HepG2 (cell line): ENCODE data around the gene ITCH. TPM values are rescaled to one million over a fixed set of nuclear protein-coding genes. Genes with fewer than 3 reads are reported as not detected.

Experiments used
- ARID4A ChIP-seq: sonication (generic); formaldehyde crosslinking; IDR thresholded peaks from 2 replicates; pipeline ENCODE4 v1.5.0; 2020; ENCODE audit warnings: mild to moderate bottlenecking, missing genetic modification reagents, borderline replicate concordance
- ATF3 ChIP-seq: sonication (generic); formaldehyde crosslinking; IDR thresholded peaks from 2 replicates; pipeline ENCODE4 v1.4.0; 2020; ENCODE audit warnings: missing genetic modification reagents
- ATF5 ChIP-seq: sonication (generic); formaldehyde crosslinking; IDR thresholded peaks from 2 replicates; pipeline ENCODE4 v1.4.0; 2020; ENCODE audit warnings: mild to moderate bottlenecking, low read depth, missing genetic modification reagents
- BCL6 ChIP-seq: IDR thresholded peaks from 2 replicates; pipeline ENCODE4 v1.6.1; 2016; ENCODE audit warnings: missing genetic modification reagents, missing compliant biosample characterization
- CBFB ChIP-seq: sonication (generic); formaldehyde crosslinking; IDR thresholded peaks from 2 replicates; pipeline ENCODE4 v1.4.0; 2020; ENCODE audit warnings: missing genetic modification reagents
- CENPT ChIP-seq: sonication (generic); formaldehyde crosslinking; IDR thresholded peaks from 2 replicates; pipeline ENCODE4 v1.8.0; 2022; ENCODE audit warnings: low read depth, mild to moderate bottlenecking, moderate library complexity, missing genetic modification reagents
- CHD2 ChIP-seq: IDR thresholded peaks from 2 replicates; pipeline ENCODE4 v1.6.1; 2011; ENCODE audit warnings: low read depth, low read length, improper control_type of control experiment
- DNMT3B ChIP-seq: conservative IDR thresholded peaks from 2 replicates; pipeline ENCODE4 v1.6.1; 2016; ENCODE audit warnings: missing biosample characterization, control low read depth
- DR1 ChIP-seq: sonication (generic); formaldehyde crosslinking; IDR thresholded peaks from 2 replicates; pipeline ENCODE4 v1.8.0; 2021; ENCODE audit warnings: mild to moderate bottlenecking, missing genetic modification reagents, inconsistent platforms
- EED ChIP-seq: sonication (generic); formaldehyde crosslinking; IDR thresholded peaks from 2 replicates; pipeline ENCODE4 v1.5.0; 2020; ENCODE audit warnings: mild to moderate bottlenecking, missing genetic modification reagents
- HNRNPK ChIP-seq: fragments of 200-400 bp; formaldehyde crosslinking; IDR thresholded peaks from 2 replicates; pipeline ENCODE4 v1.6.1; 2018; ENCODE audit warnings: low read length, low read depth, moderate library complexity, mild to moderate bottlenecking; ENCODE audit not compliant: poor library complexity, severe bottlenecking
- JUNB ChIP-seq: sonication (generic); formaldehyde crosslinking; IDR thresholded peaks from 2 replicates; pipeline ENCODE4 v1.8.0; 2022; ENCODE audit warnings: missing genetic modification reagents, mild to moderate bottlenecking, borderline replicate concordance
- KLF12 ChIP-seq: sonication (generic); formaldehyde crosslinking; IDR thresholded peaks from 2 replicates; pipeline ENCODE4 v1.4.0; 2020; ENCODE audit warnings: missing genetic modification reagents, borderline replicate concordance
- MXI1 ChIP-seq: IDR thresholded peaks from 3 replicates; pipeline ENCODE4 v1.6.1; 2012; ENCODE audit warnings: low read depth, low read length, inconsistent platforms, borderline replicate concordance
- ONECUT2 ChIP-seq: sonication (generic); formaldehyde crosslinking; IDR thresholded peaks from 2 replicates; pipeline ENCODE4 v1.4.0; 2020; ENCODE audit warnings: missing genetic modification reagents
- POGK ChIP-seq: sonication (generic); formaldehyde crosslinking; conservative IDR thresholded peaks from 2 replicates; pipeline ENCODE4 v1.8.0; 2022; ENCODE audit warnings: mild to moderate bottlenecking, moderate library complexity, missing genetic modification reagents
- TP53 ChIP-seq: sonication (generic); formaldehyde crosslinking; conservative IDR thresholded peaks from 2 replicates; pipeline ENCODE4 v1.4.0; 2020; ENCODE audit warnings: missing genetic modification reagents
- ZBTB42 ChIP-seq: sonication (generic); formaldehyde crosslinking; IDR thresholded peaks from 2 replicates; pipeline ENCODE4 v1.5.0; 2020; ENCODE audit warnings: mild to moderate bottlenecking, missing genetic modification reagents
- ZFX ChIP-seq: sonication (generic); formaldehyde crosslinking; IDR thresholded peaks from 2 replicates; pipeline ENCODE4 v1.4.0; 2020; ENCODE audit warnings: mild to moderate bottlenecking, low read depth, missing genetic modification reagents, moderate library complexity
- ZNF225 ChIP-seq: sonication (generic); formaldehyde crosslinking; IDR thresholded peaks from 2 replicates; pipeline ENCODE4 v1.4.0; 2020; ENCODE audit warnings: mild to moderate bottlenecking, missing genetic modification reagents
- ZNF430 ChIP-seq: sonication (generic); formaldehyde crosslinking; IDR thresholded peaks from 2 replicates; pipeline ENCODE4 v1.9.0; 2021; ENCODE audit warnings: mild to moderate bottlenecking, missing genetic modification reagents
- ZNF790 ChIP-seq: sonication (generic); formaldehyde crosslinking; IDR thresholded peaks from 2 replicates; pipeline ENCODE4 v1.8.0; 2022; ENCODE audit warnings: missing genetic modification reagents, mild to moderate bottlenecking, borderline replicate concordance
- ZSCAN30 ChIP-seq: sonication (generic); formaldehyde crosslinking; IDR thresholded peaks from 2 replicates; pipeline ENCODE4 v1.5.0; 2020; ENCODE audit warnings: mild to moderate bottlenecking, missing genetic modification reagents
- polyA plus RNA-seq, 8 experiments: library from polyadenylated mRNA; depleted of rRNA in 3 of 8; stranded (reverse) in 7 of 8; unstranded in 1 of 8; fragments of >200 nt; fragmentation: Illumina TruSeq in 4 of 8; extraction: Trizol in 4 of 8; gene quantifications; 2 replicates each; pipeline versions ENCODE4 v1.2.1 to v1.2.3, GENCODE V29; 2011 to 2016; ENCODE audit warnings: low read depth in 4 of 8, missing spikeins in 1 of 8, mixed read lengths in 1 of 8; ENCODE audit not compliant: insufficient read depth in 1 of 8
- total RNA-seq, 5 experiments: library from RNA; depleted of rRNA; stranded (reverse); fragments of >200 nt; fragmentation: Illumina TruSeq; extraction: Trizol; gene quantifications; 2 replicates each; pipeline ENCODE4 v1.2.3, GENCODE V29; 2016; ENCODE audit warnings: low read depth in 1 of 5

ITCH gene
- total and polyA plus RNA-seq, 2 of the 13 experiments (the other 11 are each of a cell fraction or from before 2014, with no cell fraction given): 20.5 to 112 TPM

GRCh38 chr20:34363465-34364222 lies 571 bp downstream of the ITCH start (continued):
- TF ChIP-seq HNRNPK (peak; percentile 24), ZNF225 (CRISPR knock-in tag) (0 out of 2 replicates have a peak, but pooled peaks have one; percentile 17), POGK (peak; percentile 11; the same call in 1 of the 2 replicates), ZBTB42 (no peak), ATF3 (CRISPR knock-in tag) (0 out of 2 replicates have a peak, but pooled peaks have one; percentile 34), KLF12 (CRISPR knock-in tag) (0 out of 2 replicates have a peak, but pooled peaks have one; percentile 8), ZNF430 (0 out of 2 replicates have a peak, but pooled peaks have one; percentile 37), CENPT (CRISPR knock-in tag) (peak; percentile 90), JUNB (CRISPR knock-in tag) (no peak), ZNF790 (no peak), MXI1 (peak; percentile 45; the same call in 1 of the 3 replicates), ZFX (CRISPR knock-in tag) (peak; percentile 92), ARID4A (peak; percentile 66), DR1 (CRISPR knock-in tag) (no peak), ATF5 (CRISPR knock-in tag) (no peak), ONECUT2 (CRISPR knock-in tag) (no peak), TP53 (no peak; the same call in 1 of the 2 replicates), CHD2 (no peak), CBFB (CRISPR knock-in tag) (no peak), ZSCAN30 (CRISPR knock-in tag) (peak; percentile 79; the same call in 1 of the 2 replicates), DNMT3B (0 out of 2 replicates have a peak, but pooled peaks have one; percentile 12), BCL6 (no peak), EED (CRISPR knock-in tag) (no peak; the same call in 1 of the 2 replicates)
